ENCODE measurements around the gene PPA2.

- TF ChIP-seq CTCF (IDR thresholded peaks at IDR 0.05) (no peak), EP300 (IDR thresholded peaks at IDR 0.05) (no peak), POLR2A (IDR thresholded peaks at IDR 0.05) (no peak)
Observed at GRCh38 chr4:105369988-105370387, 103.9 kb downstream of the PPA2 start.

Data from upper lobe of left lung (tissue), 4 donors.